ENCODE measurements around the gene LRRC66. TPM values are rescaled to one million over a fixed set of nuclear protein-coding genes. Genes with fewer than 3 reads are reported as not detected.

LRRC66 gene
- total RNA-seq, 3 donors from 2014 or later = 5.4 to 22.6 (median 14.0) TPM

- intact Hi-C loops (cut with DNase I, micrococcal nuclease) = no loop called here
- no peaks in the 10 kb centered on the region for H3K36me3 ChIP-seq (ENCODE audit: low read depth)
- DNase-seq (no peak), ATAC-seq (no peak)
- H3K4me1 ChIP-seq (ENCODE audit: low read depth) = no peaks in the 10 kb centered on the region
- TF ChIP-seq, protein P1, sequence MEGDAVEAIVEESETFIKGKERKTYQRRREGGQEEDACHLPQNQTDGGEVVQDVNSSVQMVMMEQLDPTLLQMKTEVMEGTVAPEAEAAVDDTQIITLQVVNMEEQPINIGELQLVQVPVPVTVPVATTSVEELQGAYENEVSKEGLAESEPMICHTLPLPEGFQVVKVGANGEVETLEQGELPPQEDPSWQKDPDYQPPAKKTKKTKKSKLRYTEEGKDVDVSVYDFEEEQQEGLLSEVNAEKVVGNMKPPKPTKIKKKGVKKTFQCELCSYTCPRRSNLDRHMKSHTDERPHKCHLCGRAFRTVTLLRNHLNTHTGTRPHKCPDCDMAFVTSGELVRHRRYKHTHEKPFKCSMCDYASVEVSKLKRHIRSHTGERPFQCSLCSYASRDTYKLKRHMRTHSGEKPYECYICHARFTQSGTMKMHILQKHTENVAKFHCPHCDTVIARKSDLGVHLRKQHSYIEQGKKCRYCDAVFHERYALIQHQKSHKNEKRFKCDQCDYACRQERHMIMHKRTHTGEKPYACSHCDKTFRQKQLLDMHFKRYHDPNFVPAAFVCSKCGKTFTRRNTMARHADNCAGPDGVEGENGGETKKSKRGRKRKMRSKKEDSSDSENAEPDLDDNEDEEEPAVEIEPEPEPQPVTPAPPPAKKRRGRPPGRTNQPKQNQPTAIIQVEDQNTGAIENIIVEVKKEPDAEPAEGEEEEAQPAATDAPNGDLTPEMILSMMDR (IDR thresholded peaks at IDR 0.05) = no peak
- no peaks in the 10 kb centered on the region for H3K9me3 ChIP-seq
- no peak overlapping the region for H3K4me3 ChIP-seq
Observed at GRCh38 chr4:52004414-52004813, 15.7 kb downstream of the LRRC66 start.

- H3K36me3 ChIP-seq (ENCODE audit: low read depth) = no peaks in the 10 kb centered on the region
- TF ChIP-seq, protein P1 (IDR thresholded peaks at IDR 0.05) = no peak
- intact Hi-C loops (cut with DNase I, micrococcal nuclease) = no loop called here
- DNase-seq = no peak
- H3K9me3 ChIP-seq = no peaks in the 10 kb centered on the region
- H3K4me1 ChIP-seq (ENCODE audit: low read depth) = no peaks in the 10 kb centered on the region
- H3K4me3 ChIP-seq = no peak overlapping the region
- no peak for ATAC-seq
Observed at GRCh38 chr4:52001616-52002015, 18.5 kb downstream of the LRRC66 start.

GRCh38 chr4:51999250-51999649 is 20.9 kb downstream of the LRRC66 start:
- no peak for DNase-seq
- no peaks in the 10 kb centered on the region for H3K36me3 ChIP-seq (ENCODE audit: low read depth)
- intact Hi-C loops (cut with DNase I, micrococcal nuclease) = no loop called here
- ATAC-seq = no peak
- H3K4me3 ChIP-seq = no peak overlapping the region
- TF ChIP-seq, protein P1 (IDR thresholded peaks at IDR 0.05) = no peak
- no peaks in the 10 kb centered on the region for H3K4me1 ChIP-seq (ENCODE audit: low read depth)
- H3K9me3 ChIP-seq = no peaks in the 10 kb centered on the region

DNA sequence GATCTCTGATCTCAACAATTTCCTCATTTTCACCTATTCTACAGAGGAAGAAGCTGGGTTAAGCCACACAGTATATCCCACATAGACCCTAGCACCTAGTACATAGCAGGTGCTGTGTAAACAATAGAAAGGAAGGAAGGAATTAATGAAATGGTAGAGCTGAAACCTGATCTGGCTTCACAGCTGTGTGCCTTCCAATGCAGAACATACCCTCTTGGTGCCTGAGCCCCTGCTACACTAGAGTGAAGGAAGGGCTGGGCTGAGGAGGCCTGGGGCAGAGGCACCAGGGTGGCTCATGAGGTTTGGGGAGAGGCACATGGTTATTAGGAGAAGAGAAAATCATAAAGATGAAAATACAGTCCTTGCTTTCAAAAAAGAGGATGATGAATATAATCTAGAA is 21.3 kb downstream of the LRRC66 start:
- no peak overlapping the region for H3K4me3 ChIP-seq
- TF ChIP-seq, protein P1 (IDR thresholded peaks at IDR 0.05) = no peak
- intact Hi-C loops (cut with DNase I, micrococcal nuclease) = no loop called here
- DNase-seq (no peak), ATAC-seq (no peak)
- H3K4me1 ChIP-seq (ENCODE audit: low read depth) = no peaks in the 10 kb centered on the region
- H3K36me3 ChIP-seq (ENCODE audit: low read depth) = no peaks in the 10 kb centered on the region
- H3K9me3 ChIP-seq = no peaks in the 10 kb centered on the region

- Histone ChIP-seq H3K36me3 (ENCODE audit: low read depth) (no peaks in the 10 kb centered on the region), H3K4me1 (ENCODE audit: low read depth) (no peaks in the 10 kb centered on the region), H3K9me3 (no peaks in the 10 kb centered on the region), H3K4me3 (no peak overlapping the region)
- no peak for DNase-seq
- no peak for ATAC-seq
- intact Hi-C loops (cut with DNase I, micrococcal nuclease) = no loop called here
- TF ChIP-seq, protein P1 (IDR thresholded peaks at IDR 0.05) = no peak
Observed at GRCh38 chr4:51997647-51998046, 22.5 kb downstream of the LRRC66 start.

GRCh38 chr4:51995647-51996220 is 24.4 kb downstream of the LRRC66 start:
- H3K4me1 ChIP-seq (ENCODE audit: low read depth) = no peaks in the 10 kb centered on the region
- H3K4me3 ChIP-seq = no peak overlapping the region
- intact Hi-C loops (cut with DNase I, micrococcal nuclease) = no loop called here
- no peak for ATAC-seq
- no peaks in the 10 kb centered on the region for H3K9me3 ChIP-seq
- no peak for DNase-seq
- TF ChIP-seq, protein P1 (IDR thresholded peaks at IDR 0.05) = no peak
- H3K36me3 ChIP-seq (ENCODE audit: low read depth) = no peaks in the 10 kb centered on the region

Data from mucosa of descending colon (tissue), 3 donors.